GM21825 (cell line): ENCODE measurements around the gene PBX1.

Experiments
- ATAC-seq: cut with Tn5 transposase; IDR thresholded peaks from one replicate; pipeline ENCODE4 v1.9.1; 2021; ENCODE audit warnings: mild to moderate bottlenecking, moderate library complexity; ENCODE audit not compliant: unreplicated experiment

PBX1 gene

GRCh38 chr1:164846731-164847691 is 288.0 kb downstream of the PBX1 start:
- ATAC-seq = no peak

DNA sequence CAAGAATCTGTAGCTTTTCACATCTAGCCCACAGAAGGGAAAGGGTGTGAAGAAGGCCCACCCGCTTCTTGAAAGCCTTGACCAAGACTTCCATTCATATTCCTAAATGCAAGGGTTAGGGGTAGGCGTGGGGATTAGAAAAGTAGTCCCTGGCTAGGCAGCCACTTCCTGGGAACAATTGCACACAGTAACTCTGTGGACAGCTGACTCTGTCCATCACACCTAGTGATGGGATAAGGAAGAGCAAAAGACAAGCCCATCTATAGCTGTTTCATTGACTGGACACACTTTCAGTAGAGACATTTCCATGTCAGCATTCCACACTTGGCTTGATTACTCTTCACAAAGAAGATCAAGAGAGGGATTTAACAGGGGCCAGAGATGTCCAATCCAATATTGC is 294.2 kb downstream of the PBX1 start:
- no peak for ATAC-seq

- no peak for ATAC-seq
Measured at GRCh38 chr1:164855716-164856329, 296.8 kb downstream of the PBX1 start.

DNA sequence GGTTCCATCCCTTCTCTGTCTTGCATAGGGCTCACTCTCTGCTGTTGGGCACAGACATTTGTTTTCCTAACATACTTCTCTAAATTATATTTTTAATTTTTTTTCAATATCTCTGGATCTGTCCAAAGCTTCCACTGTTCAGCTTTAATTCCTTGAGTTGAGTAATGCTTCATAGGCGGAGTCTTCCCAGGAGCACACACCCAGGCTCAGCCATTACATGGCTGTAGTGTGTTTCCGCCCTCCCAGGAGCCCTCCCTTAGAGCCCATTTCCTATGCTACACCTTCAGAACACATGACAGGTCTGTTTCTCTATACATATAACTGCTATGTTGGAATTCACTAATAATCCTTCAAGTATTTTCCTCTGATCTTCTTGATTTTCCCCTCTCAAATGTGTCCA is 297.4 kb downstream of the PBX1 start:
- no peak for ATAC-seq

- ATAC-seq = no peak
Measured at GRCh38 chr1:164857439-164857838, 298.5 kb downstream of the PBX1 start.

GRCh38 chr1:164858096-164858632 is 299.2 kb downstream of the PBX1 start:
- ATAC-seq = no peak

DNA sequence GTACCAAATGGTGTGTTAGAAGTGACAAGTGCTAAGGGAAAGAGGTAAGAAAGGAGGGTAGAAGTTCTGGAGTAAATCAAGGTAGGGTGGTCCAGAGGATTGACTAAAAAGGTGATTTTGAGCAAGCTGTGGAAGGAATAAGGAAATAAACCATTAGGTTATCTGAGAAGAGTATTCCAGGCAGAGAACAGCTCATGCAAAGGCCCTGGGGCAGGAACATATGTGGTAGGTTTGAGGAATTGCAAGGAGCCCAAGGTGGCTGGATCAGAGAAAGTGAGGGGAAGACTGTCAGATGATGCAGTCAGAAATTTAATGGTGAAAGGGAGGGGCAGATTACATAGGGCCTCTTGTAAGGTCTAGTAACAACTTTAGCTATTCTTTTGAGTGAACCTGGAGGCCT is 302.6 kb downstream of the PBX1 start:
- no peak for ATAC-seq

- no peak for ATAC-seq
Measured at GRCh38 chr1:164863056-164863455, 304.1 kb downstream of the PBX1 start.

DNA sequence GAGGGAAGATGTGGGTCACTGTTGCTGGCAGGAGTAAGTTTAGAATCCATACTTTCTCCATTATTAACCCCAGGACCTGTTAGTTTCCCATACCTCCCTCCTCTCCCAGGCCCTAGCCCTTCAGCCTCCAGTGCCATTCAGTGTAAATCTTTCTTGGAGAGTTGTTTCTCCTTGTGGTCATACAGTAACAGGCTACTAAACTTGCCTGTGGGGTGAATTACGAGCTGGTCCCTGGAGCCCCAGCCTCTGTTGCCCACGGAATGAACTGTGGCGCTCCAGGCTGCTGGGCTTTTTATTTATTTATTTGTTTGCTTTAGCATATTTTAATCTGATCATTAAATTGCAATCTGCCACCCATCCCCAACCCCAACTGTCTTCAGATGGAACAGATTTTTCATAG is 305.2 kb downstream of the PBX1 start:
- no peak for ATAC-seq

- no peak for ATAC-seq
Measured at GRCh38 chr1:164865385-164865784, 306.4 kb downstream of the PBX1 start.

GRCh38 chr1:164867590-164867989 is 308.6 kb downstream of the PBX1 start:
- no peak for ATAC-seq

DNA sequence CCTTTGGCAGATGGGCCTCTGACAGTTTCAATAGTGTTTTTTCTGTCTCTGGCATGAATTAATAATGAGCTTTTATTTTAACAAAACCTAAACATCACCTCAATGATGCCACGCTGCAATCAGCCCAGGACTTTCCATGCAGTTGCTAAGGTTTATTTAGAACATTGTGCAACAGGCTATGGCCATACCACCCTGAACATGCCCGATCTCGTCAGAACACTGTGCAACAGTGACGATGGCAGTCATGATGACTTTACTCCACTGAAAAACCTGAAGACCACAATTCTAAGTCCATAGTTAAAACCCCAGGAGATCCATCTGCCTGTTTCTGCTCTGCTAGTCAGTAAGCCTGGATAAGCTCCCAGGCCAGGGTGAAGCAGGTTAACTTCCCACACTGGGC is 310.0 kb downstream of the PBX1 start:
- ATAC-seq = no peak

- no peak for ATAC-seq
Measured at GRCh38 chr1:164875518-164875917, 316.5 kb downstream of the PBX1 start.

GRCh38 chr1:164876398-164877116 is 317.6 kb downstream of the PBX1 start:
- ATAC-seq = no peak

GRCh38 chr1:164880199-164880598 is 321.2 kb downstream of the PBX1 start:
- no peak for ATAC-seq

- ATAC-seq = no peak
Measured at GRCh38 chr1:164880644-164881043, 321.7 kb downstream of the PBX1 start.

DNA sequence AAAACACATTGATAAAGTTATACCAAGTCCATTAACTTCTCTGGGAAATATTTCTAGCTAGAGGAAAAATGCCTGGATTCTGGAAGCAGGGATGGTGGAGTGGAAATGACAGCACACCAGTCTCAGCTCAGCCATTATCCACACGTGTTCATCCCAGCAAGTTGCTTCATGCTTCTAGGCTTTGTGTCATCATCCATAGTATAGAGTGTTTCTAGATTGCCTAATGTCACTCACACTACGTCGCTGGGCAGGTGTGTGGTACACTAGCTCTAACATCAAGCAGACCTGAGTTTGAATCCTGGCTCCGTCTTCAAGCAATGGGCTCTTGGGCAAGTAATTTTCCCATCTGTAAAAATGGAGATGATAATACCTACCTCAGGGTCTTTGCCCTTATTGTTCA is 326.3 kb downstream of the PBX1 start:
- no peak for ATAC-seq

DNA sequence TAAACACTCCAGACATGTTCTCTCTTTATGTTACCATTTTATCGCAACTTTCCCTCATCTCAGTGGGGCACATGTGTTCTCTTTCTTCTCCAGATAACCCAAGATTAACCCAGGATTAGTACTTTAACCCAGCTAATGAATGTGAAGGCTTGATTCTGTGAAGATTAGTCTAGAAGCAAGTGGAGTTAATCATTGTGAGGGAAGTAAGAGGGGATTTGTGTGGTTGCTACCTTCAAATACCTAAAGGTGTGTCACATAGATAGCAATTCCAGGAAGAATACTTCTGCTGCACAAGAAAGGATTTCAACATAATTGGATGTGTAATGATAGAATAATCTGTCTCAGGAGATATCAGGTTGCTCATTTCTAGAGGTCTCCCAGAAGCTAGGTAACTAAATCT is 327.1 kb downstream of the PBX1 start:
- ATAC-seq = no peak

DNA sequence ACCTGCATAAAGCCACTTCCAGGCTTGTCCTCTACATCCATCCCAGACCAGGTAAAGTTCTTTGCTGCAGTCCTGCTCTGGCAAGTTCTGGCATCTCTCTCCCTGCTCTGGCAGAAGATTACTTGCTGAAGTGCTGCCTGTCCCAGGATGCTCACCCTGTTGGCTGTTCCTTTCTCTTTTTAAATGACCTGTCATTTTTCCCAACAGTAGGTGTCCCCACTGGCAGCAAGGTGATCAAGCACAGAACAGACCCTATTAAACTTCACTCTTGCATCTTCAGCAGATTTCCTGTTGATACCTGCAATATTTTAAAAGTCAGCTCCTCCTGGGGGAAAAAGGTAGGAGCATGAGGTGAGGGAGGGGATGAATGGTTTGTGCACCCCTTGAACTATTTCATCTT is 332.6 kb downstream of the PBX1 start:
- no peak for ATAC-seq

DNA sequence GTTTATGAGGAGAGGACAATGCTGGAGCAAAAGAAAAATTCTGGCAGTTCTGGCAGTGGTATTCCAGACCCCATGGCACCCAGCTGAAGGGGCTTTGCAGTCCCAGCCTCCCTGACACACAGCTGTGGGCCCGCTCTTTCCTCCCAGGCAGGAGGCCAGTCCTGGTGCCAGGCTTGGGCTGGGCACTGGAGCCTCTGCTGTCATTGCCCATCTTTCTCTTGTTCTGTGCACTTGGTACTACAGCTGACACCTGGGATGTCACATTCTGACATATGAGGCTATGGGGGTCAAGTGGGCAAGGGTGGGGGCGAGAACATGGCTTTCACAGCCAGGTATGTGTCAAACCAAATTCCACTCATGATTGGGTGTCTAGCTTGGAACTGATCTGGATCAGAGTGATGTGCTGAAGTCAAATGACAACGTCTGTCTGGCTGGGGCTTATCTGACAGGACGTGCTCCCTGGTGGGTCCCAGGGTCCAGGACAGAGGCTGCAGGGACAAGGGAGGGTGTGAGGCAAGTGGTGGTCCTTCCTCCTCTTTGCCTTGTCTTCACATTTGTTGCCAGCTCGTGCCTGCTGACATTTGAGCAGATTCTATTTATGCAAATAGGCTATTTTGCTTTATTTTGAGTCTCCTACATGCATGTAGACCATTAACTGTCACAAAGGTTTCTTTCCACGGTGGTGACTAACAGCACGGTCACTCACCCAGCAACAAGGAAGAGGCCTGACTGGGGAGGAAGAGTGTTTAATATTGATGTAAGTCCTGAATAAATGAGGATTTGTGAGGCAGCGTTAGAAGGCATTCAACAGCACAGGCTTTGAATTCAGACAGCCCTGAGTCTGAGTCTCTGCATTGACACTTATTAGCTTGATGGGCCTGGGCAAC is 336.3 kb downstream of the PBX1 start:
- ATAC-seq = no peak
